ENCODE results near the gene ZNF136. TPM values are rescaled to one million over a fixed set of nuclear protein-coding genes. Genes with fewer than 3 reads are reported as not detected.

The ZNF136 gene
- total and polyA plus RNA-seq, 2 experiments from 2014 or later, result 5.6 to 6.7 TPM

DNA sequence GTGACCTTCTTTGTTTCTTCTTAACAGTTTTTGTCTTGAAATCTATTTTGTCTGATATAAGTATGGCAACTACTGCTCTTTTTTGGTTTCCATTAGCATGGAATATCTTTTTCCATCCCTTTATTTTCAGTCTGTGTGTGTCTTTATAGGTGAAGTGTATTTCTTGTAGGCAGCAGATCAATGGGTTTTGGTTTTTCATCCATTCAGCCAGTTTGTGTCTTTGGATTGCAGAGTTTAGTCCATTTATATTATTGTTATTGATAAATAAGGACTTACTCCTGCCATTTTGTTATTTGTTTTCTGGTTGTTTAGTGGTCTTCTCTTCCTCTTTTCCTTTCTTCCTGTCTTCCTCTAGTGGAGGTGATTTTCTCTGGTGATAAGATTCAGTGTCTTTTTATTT lies 54.4 kb downstream of the ZNF136 start:
- DNase-seq (ENCODE audit: low spot score) (no peak), ATAC-seq (no peak)
- TF ChIP-seq, protein P1, sequence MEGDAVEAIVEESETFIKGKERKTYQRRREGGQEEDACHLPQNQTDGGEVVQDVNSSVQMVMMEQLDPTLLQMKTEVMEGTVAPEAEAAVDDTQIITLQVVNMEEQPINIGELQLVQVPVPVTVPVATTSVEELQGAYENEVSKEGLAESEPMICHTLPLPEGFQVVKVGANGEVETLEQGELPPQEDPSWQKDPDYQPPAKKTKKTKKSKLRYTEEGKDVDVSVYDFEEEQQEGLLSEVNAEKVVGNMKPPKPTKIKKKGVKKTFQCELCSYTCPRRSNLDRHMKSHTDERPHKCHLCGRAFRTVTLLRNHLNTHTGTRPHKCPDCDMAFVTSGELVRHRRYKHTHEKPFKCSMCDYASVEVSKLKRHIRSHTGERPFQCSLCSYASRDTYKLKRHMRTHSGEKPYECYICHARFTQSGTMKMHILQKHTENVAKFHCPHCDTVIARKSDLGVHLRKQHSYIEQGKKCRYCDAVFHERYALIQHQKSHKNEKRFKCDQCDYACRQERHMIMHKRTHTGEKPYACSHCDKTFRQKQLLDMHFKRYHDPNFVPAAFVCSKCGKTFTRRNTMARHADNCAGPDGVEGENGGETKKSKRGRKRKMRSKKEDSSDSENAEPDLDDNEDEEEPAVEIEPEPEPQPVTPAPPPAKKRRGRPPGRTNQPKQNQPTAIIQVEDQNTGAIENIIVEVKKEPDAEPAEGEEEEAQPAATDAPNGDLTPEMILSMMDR (conservative IDR thresholded peaks at IDR 0.05; ENCODE audit: low read depth in 2 of 2), result no peak
- Histone ChIP-seq H3K79me2 (replicated peaks; ENCODE audit: insufficient read depth) (peaks cover 20% of the 10 kb centered on the region), H2AFZ (no peak overlapping the region), H3K36me3 (ENCODE audit: insufficient read depth) (no peaks in the 10 kb centered on the region; the same call in 1 of the 2 replicates), H4K20me1 (replicated peaks; ENCODE audit: insufficient read depth) (no peaks in the 10 kb centered on the region), H3K4me3 (no peak overlapping the region), H3K9me2 (ENCODE audit: insufficient read depth) (no peaks in the 10 kb centered on the region), H3K4me2 (no peak overlapping the region), H3K27ac (ENCODE audit: low read depth) (no peak overlapping the region), H3K4me1 (ENCODE audit: insufficient read depth) (no peaks in the 10 kb centered on the region), H3K27me3 (ENCODE audit: insufficient read depth) (no peaks in the 10 kb centered on the region), H3F3A (replicated peaks; ENCODE audit: low read depth) (no peaks in the 10 kb centered on the region)
- no peak overlapping the region for H3K27ac Mint-ChIP-seq
- H3K4me1 Mint-ChIP-seq, result no peaks in the 10 kb centered on the region
- no peaks in the 10 kb centered on the region for H3K27me3 Mint-ChIP-seq (ENCODE audit: insufficient read depth, low read depth, poor library complexity)
- H3K9me3 Mint-ChIP-seq, result peaks cover 98% of the 10 kb centered on the region
- peaks cover 44% of the 10 kb centered on the region for H3K36me3 Mint-ChIP-seq (ENCODE audit: low read depth)
- no peak overlapping the region for H3K4me3 Mint-ChIP-seq

DNA sequence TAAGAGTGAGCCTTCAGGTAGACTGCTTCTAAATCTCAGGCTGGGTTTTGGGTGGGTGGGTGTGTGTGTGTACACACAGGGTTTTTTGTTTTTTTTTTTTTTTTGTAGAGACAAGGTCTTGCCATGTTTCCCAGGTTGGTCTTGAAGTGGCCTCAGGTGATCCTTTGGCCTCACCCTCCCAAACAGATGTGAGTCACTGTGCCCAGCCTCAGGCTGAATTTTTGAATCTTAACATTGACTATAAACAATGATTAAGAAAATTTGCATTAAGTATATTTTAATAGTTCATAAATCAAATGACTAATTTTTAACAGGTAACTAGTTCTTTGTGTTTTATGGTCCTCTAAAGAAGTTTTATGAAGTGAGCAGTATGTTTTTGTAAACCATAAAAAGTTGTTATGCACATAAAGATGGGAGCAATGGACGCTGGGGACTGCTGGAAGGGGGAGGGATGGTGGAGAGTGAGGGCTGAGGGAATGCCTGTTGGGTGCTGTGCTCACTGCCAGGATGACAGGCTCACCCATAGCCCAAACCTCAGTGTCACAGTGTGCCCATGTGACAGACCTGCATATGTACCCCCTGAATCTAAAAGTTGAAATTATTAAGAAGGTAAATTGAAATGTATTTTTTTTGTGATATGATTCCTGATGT lies 60.2 kb downstream of the ZNF136 start:
- TF ChIP-seq NANOG (IDR thresholded peaks at IDR 0.05; ENCODE audit: borderline replicate concordance), result no peak
- TF ChIP-seq STAT1 (IDR thresholded peaks at IDR 0.05; ENCODE audit: unreplicated experiment), result no peak
- TF ChIP-seq EZH2phosphoT487 (IDR thresholded peaks at IDR 0.05; ENCODE audit: unreplicated experiment), result no peak
- TF ChIP-seq JUNB (IDR thresholded peaks at IDR 0.05; ENCODE audit: unreplicated experiment), result no peak
- no peak for TF ChIP-seq CREB1 (CRISPR knock-in tag; IDR thresholded peaks at IDR 0.05; ENCODE audit: low read depth)
- TF ChIP-seq ZNF331 (CRISPR knock-in tag; IDR thresholded peaks at IDR 0.05; ENCODE audit: low read depth), result no peak
- TF ChIP-seq, protein P1 (conservative IDR thresholded peaks at IDR 0.05; ENCODE audit: low read depth in 2 of 2), result no peak
- TF ChIP-seq ZNF114 (CRISPR knock-in tag; IDR thresholded peaks at IDR 0.05), result no peak
- no peak for TF ChIP-seq POLR2AphosphoS5 (IDR thresholded peaks at IDR 0.05; ENCODE audit: low read depth)
- no peak for TF ChIP-seq ETS1 (IDR thresholded peaks at IDR 0.05)
- TF ChIP-seq, protein P2, sequence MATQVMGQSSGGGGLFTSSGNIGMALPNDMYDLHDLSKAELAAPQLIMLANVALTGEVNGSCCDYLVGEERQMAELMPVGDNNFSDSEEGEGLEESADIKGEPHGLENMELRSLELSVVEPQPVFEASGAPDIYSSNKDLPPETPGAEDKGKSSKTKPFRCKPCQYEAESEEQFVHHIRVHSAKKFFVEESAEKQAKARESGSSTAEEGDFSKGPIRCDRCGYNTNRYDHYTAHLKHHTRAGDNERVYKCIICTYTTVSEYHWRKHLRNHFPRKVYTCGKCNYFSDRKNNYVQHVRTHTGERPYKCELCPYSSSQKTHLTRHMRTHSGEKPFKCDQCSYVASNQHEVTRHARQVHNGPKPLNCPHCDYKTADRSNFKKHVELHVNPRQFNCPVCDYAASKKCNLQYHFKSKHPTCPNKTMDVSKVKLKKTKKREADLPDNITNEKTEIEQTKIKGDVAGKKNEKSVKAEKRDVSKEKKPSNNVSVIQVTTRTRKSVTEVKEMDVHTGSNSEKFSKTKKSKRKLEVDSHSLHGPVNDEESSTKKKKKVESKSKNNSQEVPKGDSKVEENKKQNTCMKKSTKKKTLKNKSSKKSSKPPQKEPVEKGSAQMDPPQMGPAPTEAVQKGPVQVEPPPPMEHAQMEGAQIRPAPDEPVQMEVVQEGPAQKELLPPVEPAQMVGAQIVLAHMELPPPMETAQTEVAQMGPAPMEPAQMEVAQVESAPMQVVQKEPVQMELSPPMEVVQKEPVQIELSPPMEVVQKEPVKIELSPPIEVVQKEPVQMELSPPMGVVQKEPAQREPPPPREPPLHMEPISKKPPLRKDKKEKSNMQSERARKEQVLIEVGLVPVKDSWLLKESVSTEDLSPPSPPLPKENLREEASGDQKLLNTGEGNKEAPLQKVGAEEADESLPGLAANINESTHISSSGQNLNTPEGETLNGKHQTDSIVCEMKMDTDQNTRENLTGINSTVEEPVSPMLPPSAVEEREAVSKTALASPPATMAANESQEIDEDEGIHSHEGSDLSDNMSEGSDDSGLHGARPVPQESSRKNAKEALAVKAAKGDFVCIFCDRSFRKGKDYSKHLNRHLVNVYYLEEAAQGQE (IDR thresholded peaks at IDR 0.05; ENCODE audit: unreplicated experiment), result no peak
- peaks cover 6% of the 10 kb centered on the region for H3K27me3 Mint-ChIP-seq (ENCODE audit: insufficient read depth, low read depth, poor library complexity)
- Histone ChIP-seq H4K20me1 (replicated peaks; ENCODE audit: insufficient read depth) (no peaks in the 10 kb centered on the region), H3K4me1 (ENCODE audit: insufficient read depth) (no peaks in the 10 kb centered on the region), H3K27me3 (ENCODE audit: insufficient read depth) (no peaks in the 10 kb centered on the region), H3K27ac (ENCODE audit: low read depth) (no peak overlapping the region), H3K36me3 (ENCODE audit: insufficient read depth) (no peaks in the 10 kb centered on the region), H2AFZ (no peak overlapping the region), H3K79me2 (replicated peaks; ENCODE audit: insufficient read depth) (peaks cover 15% of the 10 kb centered on the region), H3F3A (replicated peaks; ENCODE audit: low read depth) (no peaks in the 10 kb centered on the region), H3K4me3 (no peak overlapping the region), H3K4me2 (no peak overlapping the region), H3K9me2 (ENCODE audit: insufficient read depth) (no peaks in the 10 kb centered on the region)
- ATAC-seq (no peak), DNase-seq (ENCODE audit: low spot score) (no peak)
- H3K4me3 Mint-ChIP-seq, result no peak overlapping the region
- H3K9me3 Mint-ChIP-seq, result peaks cover 96% of the 10 kb centered on the region
- no peaks in the 10 kb centered on the region for H3K4me1 Mint-ChIP-seq
- H3K36me3 Mint-ChIP-seq (ENCODE audit: low read depth), result peaks cover 23% of the 10 kb centered on the region
- H3K27ac Mint-ChIP-seq, result no peak overlapping the region

Measured in GM23338 (cell line).